Measurements from ENCODE around the gene FAM47E. TPM values are rescaled to one million over a fixed set of nuclear protein-coding genes. Genes with fewer than 3 reads are reported as not detected.

The FAM47E gene
- total and polyA plus RNA-seq, 2 donors (not counting 3 experiments of a cell fraction or from before 2014, with no cell fraction given): 0.11 TPM; not detected in 1

GRCh38 chr4:76206222-76206942 lies 45.1 kb upstream of the FAM47E start:
- Histone ChIP-seq H2AFZ (ENCODE audit: low read depth, low read length) (no peak overlapping the region), H3K9me1 (replicated peaks; ENCODE audit: control insufficient read depth, extremely low read depth, insufficient read depth, low read length) (no peaks in the 10 kb centered on the region), H3K36me3 (ENCODE audit: control insufficient read depth in 2 of 2, extremely low read depth in 1 of 2, insufficient read depth in 2 of 2, low read length in 2 of 2) (no peaks in the 10 kb centered on the region), H3K9me3 (replicated peaks; ENCODE audit: control insufficient read depth, insufficient read depth, low read length) (no peaks in the 10 kb centered on the region), H3K27me3 (ENCODE audit: control insufficient read depth in 2 of 2, insufficient read depth in 2 of 2, low read length in 2 of 2) (no peaks in the 10 kb centered on the region), H3K4me3 (replicated peaks in 1 of 3; ENCODE audit: insufficient read depth in 1 of 3, low read depth in 1 of 3, low read length in 3 of 3) (no peak overlapping the region), H3K9ac (replicated peaks; ENCODE audit: extremely low read depth, insufficient read depth, low read length) (no peak overlapping the region), H3K27ac (ENCODE audit: insufficient read depth, low read depth, low read length) (no peak overlapping the region), H3K4me1 (ENCODE audit: control insufficient read depth, extremely low read depth, insufficient read depth, low read length) (peaks cover 24% of the 10 kb centered on the region), H4K20me1 (replicated peaks; ENCODE audit: control insufficient read depth, extremely low read depth, insufficient read depth, low read length) (no peaks in the 10 kb centered on the region), H3K79me2 (ENCODE audit: control insufficient read depth, insufficient read depth, low read length) (peaks cover 69% of the 10 kb centered on the region), H3K4me2 (ENCODE audit: insufficient read depth, low read length) (no peak overlapping the region)
- dilution Hi-C loops (cut with MboI; ENCODE audit: extremely low pct_ligation_motif_present, low sequenced_read_pairs) (no loop called here), intact Hi-C loops (cut with micrococcal nuclease) (no loop called here)
- CTCF ChIA-PET: interaction anchor here (3.5 kb wide), 1 partner anchor 26 kb away, joined by 13 read pairs; no protein-coding TSS in a partner anchor
- FAIRE-seq: no peak
- no peak for TF ChIP-seq GATA2 (IDR thresholded peaks at IDR 0.05; ENCODE audit: insufficient read depth, insufficient read length, low read depth, low read length)
- no peak for TF ChIP-seq FOS (IDR thresholded peaks at IDR 0.05; ENCODE audit: borderline replicate concordance, insufficient read depth, low read length)
- TF ChIP-seq POLR2AphosphoS5 (IDR thresholded peaks at IDR 0.05; ENCODE audit: insufficient read depth, low read depth, low read length): no peak
- TF ChIP-seq MYC (IDR thresholded peaks at IDR 0.05; ENCODE audit: low read depth, low read length): no peak
- TF ChIP-seq EZH2 (IDR thresholded peaks at IDR 0.05; ENCODE audit: borderline replicate concordance, low read depth, low read length, severe bottlenecking): no peak
- TF ChIP-seq JUN (IDR thresholded peaks at IDR 0.05; ENCODE audit: borderline replicate concordance, insufficient read depth, insufficient read length, low read depth): no peak
- TF ChIP-seq POLR2A (IDR thresholded peaks at IDR 0.05; ENCODE audit: low read depth, low read length): no peak
- TF ChIP-seq MAX (IDR thresholded peaks at IDR 0.05; ENCODE audit: insufficient read depth, insufficient read length): no peak
- TF ChIP-seq CTCF (IDR thresholded peaks at IDR 0.05; ENCODE audit: extremely low read depth in 1 of 2, insufficient read depth in 1 of 2, low read depth in 1 of 2, low read length in 2 of 2): no peak
- no TSS peak for BruUV-seq (replicated peaks)
- no peak for DNase-seq (ENCODE audit: low read depth, low spot score)
- POLR2A ChIA-PET: no interaction called here

Data from endothelial cell of umbilical vein (primary cell).